ELF-1 (cell line): ENCODE data around the gene TBC1D1.

Experiments
- DNase-seq: peaks from one replicate; pipeline ENCODE4 v3.0.0-alpha.2; 2016; ENCODE audit warnings: low read depth, low spot score

TBC1D1 gene

DNA sequence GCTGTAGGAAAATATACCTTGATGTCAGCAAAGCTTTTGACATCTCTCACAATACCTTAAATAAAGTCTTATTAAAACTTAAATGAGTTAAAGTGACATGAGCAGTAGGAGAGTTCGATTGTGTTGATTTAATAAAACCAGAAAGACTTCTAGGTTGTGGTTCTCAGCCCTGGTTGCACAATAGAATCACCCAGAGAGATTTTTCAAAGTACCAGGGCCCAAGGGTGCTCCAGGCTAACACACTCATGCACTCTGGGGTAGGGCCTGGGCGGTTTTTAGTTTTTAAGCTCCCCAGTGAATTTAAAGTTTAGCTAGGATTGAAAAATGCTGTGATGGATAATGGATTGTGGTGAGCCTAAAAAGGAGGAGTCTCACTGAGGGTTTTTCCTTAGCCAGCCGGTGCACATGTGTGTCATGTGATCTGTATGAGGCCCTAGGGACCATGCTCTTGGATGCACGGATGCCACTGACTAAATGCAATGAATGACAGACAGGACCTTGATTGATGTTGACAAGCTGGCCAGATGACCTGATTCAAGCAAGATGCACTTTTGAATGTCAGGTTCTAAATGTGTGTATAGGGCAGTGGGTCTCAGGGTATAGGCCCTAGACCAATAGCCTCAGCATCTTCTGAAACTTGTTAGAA is 254.3 kb downstream of the TBC1D1 start:
- DNase-seq: no peak

DNA sequence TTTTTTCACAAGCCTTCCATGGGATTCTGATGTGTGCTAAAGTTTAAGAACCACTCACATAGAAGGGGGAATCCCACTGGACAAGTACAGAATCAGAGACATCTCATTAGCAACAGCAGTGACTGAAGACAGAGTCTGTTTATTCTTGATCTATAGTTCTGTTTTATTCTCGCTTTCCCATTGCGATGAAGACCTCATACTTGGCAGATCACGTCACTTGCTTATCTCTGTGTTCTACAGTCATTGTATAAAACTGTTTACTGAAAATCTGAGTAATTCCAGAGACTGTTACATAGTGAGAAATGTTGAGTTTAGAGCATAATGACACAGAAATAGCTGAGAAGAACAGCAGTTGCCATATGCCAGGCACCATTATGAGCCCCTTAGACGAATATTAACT is 254.9 kb downstream of the TBC1D1 start:
- DNase-seq: no peak

DNA sequence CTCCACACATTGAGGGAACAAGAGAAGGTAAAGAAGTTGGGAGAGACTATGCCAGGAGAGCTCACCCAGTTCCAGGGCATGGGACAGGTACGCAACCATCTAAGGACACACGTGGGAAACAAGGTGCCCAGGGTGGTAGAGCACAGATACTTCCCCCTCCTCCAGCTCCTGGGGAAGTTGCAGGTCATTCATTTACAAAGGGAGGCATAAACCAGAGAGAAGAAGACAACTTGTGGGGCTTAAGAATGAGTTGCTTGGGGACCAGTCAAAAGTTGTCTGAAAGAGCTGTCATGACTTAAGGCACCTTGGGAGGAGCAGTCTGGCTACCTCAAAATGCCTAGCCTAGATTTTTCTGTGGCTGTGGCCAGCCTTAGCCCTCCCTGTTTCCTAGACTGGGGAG is 255.5 kb downstream of the TBC1D1 start:
- no peak for DNase-seq

DNA sequence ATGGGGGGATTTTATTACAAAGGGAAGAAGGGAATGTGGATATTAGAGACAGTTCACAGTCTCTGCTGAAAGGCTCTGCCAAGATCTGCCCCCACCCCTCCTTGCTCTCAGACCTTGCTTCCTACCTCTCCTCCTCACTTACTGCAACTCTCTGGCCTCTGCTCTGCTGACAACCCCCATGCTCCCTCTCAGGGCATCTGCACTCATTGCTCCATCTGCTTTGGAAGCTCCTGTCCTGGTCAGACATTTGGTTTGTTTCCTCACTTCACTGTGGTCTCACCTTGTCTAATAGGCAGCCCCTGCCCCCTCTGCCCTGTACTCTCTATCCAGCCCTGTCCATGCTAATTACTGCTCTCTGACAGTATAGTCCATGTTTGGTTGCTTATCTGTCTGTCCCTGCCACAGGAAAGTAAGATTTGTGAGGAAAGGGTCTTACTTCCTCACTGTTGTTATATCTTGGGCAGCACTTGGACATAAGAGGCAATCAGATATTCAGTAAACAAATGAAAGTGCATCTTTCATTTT is 258.6 kb downstream of the TBC1D1 start:
- DNase-seq: no peak

DNA sequence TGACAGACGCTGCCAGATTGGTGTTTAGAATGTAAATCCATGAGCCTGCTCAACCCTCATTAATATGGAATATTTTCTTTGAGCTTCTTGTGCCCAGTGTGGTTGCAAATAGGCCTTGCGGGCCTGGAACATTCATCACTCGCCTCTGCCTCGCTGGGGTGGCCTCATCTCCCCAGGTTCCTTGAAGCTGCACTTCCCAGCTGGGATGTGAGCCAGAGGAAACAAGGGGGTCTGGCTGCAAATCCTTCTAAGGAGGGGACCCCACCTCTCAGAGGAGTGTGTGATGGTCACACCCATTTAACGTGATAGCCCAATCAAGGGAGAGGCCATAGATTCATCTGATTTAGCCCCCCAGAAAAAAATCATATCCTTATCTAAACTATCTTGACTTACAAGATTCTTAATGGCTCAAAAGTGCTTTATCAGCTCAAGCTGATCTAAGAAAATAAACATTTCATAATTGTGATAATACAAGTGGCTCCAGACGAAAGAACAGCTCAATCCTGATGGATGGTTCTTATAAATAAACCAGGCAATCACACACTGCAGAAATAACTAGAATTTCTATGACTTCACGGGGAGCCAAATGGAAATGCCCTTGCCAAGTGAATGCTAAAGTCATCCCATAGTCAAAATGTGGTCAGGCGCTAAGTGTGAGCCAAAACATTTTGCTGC is 259.2 kb downstream of the TBC1D1 start:
- no peak for DNase-seq

DNA sequence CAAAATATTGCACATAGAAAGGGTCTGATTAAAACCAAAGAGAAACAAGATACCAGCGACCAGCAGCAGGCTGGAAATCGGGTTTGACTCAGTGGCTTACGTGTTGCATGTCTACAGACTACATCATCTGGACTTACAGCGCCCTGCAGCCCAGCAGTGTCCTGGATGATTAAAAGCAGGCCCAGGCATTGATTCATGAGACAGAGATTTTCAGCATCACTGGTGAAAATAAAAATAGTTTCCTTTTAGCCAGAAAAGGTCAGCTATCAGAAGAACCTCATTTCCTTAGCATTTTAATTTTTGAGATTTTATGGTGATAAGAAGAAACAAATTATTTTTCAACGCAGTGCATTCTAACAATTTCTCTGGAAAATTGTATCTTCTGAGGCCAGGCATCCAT is 259.9 kb downstream of the TBC1D1 start:
- DNase-seq: no peak

DNA sequence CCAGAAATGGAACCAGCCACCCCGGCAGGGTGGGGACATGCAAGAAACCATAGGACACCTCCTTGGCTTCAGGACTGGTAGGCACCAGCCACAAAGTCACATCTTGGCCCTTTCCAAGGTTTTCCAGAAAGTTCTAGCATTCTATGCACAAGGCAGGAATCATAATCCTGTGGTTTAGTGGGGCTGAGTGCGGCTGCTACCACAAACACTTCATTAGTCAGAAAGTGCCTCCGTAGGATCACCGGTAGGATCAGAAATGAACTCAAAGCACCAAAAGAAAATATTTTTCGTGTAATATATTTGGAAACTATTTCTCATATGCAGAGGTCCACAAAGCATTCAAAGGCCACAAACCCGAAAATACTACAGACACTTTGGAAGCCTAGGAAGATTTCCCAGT is 261.0 kb downstream of the TBC1D1 start:
- DNase-seq: no peak

DNA sequence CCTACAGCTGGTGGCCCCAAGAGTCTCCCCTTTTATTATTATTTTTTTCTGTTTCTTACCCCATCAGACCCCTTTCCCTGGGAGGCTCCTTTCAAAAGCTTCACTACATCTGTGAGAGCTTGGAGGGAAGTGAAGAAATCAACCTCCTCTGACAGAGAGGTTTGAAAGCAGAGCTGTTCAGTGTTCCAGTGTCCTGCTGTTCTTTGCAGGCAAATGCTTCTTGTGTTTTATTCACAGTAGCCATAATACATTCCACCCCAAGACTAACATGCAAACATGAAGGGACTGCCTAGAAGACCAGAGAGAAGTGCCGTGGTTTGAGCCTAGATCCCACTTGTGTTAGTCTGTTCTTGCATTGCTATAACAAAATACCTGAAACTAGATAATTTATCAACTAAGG is 261.4 kb downstream of the TBC1D1 start:
- no peak for DNase-seq

DNA sequence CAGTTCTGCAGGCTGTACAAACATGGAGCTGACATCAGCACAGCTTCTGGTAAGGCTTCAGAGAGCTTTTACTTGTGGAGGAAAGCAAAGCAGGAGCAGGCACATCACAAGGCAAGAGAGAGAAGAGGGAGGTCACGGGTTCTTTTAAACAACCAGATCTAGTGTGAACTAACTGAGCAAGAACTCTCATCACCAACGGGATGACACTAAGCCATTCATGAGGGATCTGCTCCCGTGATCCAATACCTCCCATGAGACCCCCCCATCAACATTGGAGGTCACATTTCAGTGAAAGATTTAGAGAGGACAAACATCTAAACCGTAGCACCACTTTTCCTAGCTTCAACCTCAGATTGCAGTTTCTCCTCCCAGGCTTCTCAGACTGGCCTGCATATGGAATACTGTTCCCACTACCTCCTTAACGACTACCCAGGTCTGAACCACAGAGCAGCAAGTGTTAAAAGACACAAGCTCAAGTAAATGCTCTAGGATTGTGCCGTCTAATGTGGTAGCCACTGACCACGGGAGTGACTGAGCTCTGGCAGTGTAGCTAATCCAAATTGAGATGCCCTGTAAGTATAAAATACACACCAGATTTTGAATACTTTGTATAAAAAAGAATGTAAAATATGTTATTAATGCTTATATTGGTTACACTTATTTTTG is 262.0 kb downstream of the TBC1D1 start:
- no peak for DNase-seq

DNA sequence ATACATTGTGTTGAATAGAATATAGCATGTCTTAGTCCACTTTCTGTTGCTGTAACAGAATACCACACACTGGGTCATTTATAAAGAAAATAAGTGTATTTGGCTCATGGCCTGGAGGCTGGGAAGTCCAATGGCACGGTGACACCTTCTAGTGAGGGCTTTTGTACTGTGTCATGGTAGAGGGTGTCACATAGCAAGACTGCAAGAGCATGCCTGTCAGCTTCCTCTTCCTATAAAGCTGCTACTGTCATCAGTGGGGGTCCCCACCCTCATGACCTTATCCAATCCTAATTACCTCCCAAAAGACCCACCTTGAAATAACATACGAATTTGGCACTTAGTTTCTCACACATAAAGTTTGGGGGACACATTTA is 262.5 kb downstream of the TBC1D1 start:
- DNase-seq: no peak

DNA sequence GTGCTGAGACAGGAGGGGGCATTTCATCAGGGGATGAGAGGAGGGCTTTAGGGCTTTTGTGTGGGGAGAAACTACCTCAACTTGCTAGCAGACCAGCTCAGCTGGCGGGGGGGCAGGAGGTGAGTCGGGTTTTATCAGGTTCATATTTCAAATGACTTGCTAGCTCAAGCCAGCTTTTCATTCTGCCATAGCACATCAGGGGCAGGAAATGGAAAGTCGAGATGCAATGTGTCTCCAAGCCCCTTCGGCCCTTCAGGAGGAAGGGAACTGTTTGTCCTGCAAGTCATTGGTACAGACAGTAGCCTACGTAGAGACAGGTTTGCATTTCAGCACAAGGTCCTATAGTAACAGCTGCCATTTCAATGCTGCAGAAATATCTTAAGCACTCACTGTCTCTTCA is 263.4 kb downstream of the TBC1D1 start:
- no peak for DNase-seq

DNA sequence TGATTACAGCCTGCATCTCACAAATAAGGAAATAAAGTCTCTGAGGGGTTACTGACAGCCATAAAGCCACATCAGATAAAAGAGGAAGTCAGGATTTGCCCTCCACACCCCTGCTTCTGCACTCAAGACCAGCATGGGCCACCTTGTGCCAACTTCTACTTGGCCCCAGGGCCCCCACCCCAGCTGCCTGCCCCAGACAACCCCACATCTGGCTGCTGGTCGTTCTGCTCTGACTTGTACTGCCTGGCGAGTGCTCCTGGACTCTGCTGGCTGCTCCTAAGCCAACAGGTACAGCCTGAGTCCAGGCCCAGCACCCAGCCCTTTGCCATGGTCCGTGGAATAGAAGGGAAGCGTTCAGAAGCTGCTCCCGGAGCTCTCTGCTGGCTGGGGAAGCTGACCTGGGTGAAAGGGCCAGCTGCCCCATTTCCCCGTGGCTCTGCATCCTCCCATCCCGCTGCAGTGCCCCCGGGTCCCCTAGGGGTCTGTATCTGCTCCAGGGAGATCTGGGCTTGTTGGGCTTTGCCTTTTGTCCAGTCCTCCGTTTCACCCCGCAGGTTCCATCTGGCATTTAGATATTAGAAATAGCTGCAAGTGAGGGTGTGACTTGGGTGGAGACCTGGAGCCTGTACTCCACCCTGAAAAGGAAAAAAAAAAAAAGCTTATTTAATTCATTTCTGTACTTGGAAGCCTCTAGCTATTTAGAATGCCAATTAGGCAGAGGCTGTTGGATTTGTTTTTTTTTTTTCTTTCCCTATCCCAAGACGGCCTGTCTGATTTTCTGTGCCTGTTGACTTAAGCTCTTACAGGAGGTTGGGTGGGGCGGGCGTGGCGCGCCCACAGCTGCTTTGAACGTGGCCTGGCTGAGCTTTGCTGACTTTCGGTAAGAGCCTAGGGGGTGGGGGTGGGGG is 264.1 kb downstream of the TBC1D1 start:
- DNase-seq: peak; percentile 14

DNA sequence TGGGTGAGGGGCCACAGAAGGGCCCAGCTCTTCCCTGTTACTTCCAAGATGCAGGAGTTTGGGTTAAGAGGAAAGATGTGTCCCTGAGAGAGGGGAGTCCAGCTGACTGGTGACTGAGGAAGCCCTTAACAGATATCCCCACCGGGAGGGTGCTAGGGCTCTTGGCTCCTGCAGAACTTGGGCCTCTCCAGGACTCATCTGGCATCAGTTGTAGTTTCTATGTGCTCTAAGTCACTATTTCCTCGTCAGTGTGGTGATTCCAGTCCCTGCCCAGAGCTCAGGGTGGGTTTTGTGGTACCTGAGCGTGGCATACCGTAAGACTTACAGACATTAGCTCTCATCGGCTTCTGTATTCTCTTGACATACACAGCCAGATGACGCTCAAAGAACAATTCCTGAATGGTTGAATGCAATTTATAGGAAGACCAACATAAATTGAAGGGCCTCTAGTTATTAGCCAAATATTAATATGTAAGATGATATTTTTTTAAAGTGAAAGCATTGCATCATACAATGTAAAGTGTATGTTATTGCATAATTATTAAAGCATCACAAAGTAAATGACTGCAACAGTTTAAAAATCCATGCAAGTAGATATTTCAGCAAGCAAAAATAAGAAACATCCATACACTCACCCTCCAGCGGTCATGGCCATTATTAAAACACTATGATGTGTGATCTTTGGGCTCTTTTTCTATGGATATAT is 264.9 kb downstream of the TBC1D1 start:
- no peak for DNase-seq

DNA sequence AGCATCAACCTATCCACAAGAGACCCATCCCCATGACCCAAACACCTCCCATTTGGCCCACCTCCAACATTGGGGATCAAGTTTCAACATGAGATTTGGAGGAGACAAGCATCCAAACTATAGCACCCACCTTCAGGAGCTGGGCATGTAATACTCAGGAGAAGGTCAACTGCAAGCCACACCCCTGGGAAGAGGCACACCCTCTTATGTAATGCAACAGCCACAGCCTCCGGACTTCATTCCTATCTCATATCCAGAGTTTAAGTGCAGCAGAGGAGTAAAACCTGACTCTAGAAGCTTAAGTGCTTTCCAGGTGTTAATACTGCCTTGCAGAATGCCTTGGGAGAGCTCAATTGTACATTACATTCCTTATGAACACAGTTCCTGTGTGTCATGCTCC is 266.7 kb downstream of the TBC1D1 start:
- DNase-seq: no peak

DNA sequence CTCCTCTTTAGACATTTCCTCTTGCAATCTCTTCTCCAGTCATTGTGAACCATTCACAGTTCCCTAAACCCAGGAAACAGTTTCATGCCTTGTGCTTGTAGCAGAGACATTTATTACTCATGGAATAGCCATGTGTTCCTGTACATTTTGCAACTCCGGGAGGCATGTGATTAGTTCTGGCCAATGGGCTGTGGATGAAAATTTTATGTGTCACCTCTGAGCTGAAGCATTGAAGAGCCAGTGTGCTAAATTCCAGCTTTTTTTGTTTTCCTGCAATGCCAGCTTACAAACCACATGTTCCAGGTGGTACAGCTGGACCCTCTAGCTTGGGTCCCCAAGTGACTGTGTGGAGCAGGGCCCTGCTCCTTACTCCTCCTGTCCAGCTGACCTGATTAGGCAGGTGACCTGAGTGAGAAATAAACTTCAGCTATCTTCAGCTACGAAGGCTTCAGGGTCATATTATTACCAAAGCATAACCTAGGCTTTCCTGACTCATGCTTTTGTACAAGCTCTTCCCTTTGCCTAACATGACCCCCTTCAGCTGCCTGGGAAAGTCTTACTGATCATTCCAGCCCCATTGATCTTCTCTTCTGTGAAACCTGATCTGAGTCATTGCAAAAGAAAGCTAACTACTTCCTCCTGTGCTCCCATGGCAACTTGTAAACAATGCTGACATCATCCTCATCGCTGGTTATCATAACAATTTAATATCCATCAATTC is 269.8 kb downstream of the TBC1D1 start:
- DNase-seq: peak; percentile 36

DNA sequence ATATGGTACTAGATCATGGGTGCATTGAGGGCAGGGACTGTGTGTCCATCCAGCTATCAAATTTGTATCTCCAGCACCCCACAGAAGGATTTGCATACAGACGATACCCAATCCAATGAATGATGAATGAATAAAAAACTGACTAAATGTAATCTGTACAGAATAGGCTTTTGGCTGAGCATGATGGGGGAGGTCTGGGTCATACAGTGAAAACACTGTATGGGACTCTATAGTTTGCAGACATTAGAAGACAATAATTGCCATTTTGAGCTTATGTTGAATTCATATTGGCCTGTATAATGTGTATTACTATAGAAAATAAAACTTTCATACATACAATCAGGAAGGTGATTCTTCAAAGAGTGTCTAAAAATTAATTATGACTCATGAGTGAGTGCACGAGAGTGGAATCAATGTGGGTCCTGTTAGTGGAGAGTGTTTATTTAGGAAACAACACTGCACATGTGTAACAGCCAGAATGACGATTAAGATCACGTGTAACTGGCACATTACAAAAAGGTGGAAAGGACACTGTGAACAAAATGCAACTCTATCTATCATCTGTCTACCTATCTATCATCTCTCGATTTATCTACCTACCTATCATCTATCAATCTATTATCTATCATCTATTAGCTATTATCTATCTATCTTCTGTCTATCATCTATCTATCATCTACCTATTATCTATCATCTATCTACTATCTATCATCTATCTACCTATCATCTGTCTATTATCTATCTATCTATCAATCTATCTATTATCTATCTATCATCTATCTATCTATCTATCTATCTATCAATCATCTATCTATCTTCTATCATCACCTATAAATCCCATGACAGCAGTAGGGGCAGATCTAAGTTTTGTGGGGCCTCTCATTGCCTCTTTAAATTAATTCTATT is 270.6 kb downstream of the TBC1D1 start:
- no peak for DNase-seq

DNA sequence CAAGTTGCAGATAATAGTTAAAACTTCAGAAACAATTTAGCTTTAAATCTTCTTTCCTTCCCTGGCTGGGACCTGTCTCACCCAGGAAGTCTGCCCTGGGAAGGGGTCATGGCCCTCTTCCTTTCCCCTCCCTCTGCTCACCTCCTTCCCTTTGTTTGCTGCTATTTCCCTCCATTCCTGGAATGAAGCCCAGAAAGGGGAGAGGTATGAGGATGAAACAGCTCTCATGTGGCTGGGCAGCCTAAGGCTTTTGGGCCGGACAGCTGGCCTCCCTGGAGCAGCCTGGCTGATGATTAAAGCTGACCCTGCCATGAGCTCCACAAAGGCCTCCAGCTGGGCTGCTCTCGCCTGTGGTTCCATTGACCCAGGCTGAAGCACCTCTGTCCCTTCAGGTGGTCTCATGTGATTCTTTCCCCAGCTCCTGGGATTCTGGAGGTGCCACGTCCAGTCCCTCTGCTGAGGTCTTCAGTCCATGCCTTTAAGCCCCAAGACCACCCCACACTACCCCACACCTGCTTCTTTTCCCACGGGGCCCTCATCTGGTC is 271.4 kb downstream of the TBC1D1 start:
- peak; percentile 67 for DNase-seq

DNA sequence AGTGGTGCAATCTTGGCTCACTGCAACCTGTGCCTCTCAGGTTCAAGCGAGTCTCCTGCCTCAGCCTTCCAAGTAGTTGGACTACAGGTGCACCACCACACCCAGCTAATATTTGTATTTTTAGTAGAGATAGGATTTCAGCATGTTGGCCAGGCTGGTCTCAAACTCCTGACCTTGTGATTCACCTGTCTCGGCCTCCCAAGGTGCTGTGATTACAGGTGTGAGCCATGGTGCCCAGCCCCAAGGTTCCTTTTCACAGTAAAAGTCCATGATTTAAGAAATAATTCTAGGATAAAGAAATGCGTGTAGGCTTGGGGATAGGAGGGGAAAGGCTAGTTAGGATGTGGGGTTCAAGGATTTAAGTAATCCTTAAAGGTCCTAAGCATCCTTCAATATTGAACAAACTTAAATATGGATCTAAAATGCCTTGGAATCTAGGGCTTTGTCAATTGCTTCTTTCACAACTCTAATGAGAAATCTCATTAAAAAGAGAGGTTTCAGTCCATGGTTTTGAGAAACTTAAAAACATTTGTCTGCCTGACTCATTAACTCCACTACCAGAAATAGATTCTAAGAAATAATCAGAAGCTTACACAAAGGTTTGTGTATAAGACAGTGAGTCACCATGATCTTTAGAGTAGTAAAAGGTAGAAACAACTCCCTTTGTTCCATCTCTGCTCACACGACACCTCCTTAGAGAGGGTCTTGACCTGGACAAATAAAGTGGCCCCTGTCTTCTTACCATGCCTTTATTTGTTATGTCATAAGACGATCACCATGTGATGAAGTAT is 272.5 kb downstream of the TBC1D1 start:
- no peak for DNase-seq
